Activated T-cell treated with anti-CD3 and anti-CD28 coated beads, Interleukin-2, amount 50 U/mL, for 48 hours (primary cell): Measurements from ENCODE around the gene ZFP36L1.
A peak's percentile ranks its signal among the peaks of the same experiment; 100 is the strongest.
"Not testable (repeated sequence)": the region's sequence is repeated elsewhere in the genome, so short reads cannot be mapped to it uniquely, and the experiment has no call there.

Experiments used
- DNase-seq, 2 experiments: peaks; one replicate each; pipeline ENCODE4 v3.0.0-alpha.2; 2020

ZFP36L1 gene

DNA sequence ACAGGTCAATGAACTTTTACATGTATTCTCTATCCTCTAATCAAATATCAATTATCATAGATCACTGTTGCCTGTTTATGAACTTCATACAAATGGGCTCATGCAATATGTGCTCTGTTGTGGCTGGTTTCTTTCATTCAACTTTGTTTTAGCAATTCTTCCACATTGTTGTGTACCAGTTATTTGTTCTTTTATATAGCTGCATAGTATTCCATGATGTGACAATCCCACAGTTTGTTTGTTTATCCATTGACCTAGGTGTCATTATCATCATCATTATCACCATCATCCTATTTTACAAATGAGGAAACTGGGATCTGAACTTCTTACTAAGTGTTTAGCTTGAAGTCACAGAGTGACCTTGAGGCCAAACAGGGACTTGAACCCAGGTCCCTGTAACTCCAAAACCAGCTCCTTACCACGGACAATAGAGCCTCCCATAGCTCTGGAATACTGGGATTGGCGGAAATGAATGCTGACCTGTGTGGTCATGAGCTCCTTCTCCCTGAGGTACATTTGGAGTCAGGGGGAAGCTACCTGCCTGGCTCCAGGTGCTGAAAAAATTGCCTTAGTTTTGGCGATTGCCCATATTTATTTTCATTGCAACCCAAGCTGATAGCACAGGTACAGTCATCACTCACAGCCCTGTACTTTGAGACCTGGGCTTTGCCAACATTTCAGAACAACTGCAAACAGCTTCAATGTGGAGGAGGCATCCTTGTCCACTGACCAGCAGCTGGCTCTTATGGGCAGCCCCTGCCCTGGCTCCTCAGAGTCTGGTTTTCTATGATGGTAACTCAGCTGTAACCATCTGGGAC lies 9.2 kb downstream of the ZFP36L1 start:
- no peak for DNase-seq

DNA sequence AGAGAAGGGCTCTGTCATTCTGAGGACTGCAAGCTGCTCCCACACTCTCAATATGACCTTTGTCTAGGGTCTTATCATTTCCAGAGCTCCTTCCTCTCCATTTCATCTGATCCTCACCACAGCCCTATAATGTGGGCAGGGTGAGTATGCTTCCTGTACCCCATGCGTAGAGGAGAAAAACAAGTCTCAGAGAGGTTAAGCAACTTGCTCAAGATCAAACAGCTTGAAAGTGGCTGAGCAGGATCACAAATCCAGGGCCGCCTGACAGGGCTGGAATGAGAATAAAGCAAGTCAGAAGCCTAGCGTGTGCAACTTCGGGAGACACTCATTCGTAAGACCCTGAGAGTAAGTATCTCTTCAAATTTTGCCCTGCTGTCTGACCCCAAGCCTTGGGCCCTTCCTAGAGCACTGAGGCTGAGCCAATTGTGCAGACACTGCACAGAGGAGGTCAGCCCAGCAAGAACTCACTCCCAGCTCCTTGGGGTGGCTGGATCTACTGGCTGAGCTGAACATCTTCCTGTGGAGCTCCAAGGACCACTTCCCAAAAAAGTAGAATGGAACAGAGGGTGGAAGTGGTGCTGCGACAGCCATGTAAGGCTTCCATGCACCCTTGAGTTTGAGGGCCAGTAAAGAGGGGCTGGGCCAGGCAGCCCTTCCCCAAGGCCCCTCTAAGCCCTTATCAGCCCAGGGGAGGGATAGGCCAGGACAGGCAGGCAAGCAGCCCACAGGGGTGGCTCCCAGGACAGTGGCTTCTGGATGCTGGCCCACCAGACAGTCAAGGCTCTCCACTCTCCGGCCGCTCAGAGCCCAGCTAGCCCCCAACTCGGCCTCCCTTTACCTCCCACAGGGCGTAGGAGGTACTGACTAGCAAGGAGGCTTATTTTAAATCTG lies 10.5 kb downstream of the ZFP36L1 start:
- peak; percentile 68 to 72 for DNase-seq

DNA sequence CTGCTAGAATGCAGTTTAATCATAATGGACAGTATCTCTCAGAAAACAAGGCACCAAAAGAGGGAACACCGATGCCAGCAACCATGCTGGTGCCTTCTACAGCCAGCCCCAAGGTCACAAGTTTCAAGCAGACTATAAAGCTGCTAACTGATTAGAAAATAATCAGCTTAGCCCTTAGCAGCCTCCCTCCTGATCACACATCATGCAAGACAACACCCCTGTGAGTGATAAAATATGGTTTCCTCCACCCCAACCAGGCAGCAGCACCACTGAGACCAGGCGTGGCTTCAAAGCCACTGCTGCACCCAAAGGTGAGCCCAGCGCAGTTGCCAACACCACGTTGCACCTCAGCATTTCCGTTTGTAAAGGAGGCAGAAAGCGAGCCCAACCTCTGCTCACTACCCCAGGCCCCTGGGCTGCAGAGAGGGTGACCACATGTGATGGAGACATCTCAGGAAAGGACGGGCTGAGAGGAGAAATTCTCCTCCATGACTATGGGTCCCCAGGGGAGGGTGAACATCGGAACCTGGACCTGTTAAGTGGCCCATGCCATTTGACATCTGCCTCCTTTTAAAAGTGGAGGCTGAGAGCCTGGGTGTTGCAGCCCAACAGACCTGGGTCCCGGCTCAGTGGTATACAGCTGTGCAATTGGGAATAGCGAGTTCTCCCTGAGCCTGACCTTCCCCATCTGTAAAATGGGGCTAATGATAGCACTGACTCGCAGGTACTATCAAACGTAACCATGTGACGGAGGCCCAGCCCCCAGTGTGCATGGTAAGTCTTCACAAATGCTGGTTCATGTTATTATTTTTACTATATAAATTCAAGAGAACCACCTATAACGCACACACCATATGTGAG lies 11.5 kb downstream of the ZFP36L1 start:
- peak; percentile 69 to 72 for DNase-seq

DNA sequence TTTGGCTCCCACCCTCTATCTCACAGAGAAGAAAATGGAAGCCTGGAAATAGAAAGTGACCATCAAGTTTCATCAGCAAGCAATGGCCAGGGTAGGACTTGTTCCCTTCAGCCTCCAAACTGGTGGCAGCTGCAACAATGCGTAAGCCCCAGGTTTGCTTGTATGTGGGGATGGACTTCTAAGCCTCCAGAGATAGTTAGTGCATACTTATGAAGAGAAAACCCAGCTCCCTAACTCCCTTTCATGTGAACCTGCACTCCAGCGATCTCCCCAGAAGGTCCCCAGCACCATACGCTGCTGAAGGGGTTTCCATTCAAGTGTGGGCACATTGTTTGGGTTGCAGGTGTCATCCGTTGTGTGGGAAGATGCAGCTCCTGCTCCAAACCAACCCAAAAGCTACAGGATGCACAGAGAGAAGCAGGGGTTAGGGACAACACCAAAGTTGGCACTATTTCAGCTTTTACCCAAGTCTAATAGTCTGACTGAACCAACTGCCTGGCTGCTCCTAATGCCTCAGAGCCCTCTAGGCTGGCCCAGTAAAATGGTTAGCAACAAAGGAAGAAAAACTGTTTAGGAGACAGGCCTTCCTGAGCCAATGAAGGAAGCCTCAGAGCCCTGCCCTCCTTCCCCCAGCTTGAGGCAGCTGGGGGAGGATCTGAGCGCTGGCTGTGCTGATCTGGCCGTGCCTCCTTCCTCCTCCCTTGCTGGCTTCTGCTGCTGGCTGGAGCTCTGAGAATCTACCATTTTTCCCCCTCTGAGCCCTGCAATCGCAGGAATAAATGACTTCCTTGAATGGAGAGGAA lies 12.3 kb downstream of the ZFP36L1 start:
- DNase-seq = peak; percentile 51 to 55

DNA sequence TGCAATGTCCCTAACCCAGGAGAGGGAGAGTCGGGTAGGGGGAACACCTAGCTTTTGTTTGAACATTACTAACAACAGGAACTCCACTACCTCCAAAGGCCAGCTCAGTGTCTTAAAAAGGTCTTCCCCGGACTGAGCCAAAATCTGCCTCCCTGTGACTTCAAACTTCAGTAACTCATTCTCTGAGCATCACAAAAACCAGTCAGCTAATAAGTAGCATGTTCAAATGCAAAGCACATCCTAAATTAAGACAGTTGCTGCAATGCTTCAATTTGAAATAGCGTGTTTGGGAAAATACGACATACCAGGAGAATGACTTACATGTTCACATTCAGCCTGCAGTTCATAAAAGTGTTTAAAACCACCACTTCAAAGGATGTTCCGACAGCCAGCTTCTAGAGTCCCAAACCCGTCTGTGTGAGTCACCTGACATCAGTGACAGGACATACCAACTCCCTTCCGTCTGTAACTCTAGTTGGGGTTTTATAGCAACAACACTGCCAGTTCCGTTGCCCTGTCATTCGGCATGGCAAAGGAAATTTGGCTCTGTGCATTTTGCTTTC lies 13.0 kb downstream of the ZFP36L1 start:
- peak; percentile 54 to 62 for DNase-seq

DNA sequence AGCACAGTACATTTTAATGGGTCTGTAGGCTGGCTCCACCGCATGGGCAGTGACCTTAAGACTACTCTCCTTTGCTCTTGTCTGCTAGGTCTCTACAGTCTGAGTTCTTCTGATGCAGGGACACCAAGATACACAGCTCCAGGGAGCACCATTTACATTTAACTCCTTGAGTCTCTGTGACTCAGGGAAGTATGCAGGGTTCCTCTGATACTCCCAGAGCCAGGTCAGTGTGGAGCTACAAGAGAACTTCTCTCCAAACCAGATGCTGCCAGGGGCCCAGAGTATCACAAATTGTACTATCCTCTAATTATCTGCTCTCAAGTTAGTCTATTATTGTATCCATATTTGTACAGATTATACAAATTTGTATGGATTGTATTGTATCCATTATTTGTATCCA lies 15.2 kb downstream of the ZFP36L1 start:
- peak in 1 of 2 experiments; percentile 12 for DNase-seq

DNA sequence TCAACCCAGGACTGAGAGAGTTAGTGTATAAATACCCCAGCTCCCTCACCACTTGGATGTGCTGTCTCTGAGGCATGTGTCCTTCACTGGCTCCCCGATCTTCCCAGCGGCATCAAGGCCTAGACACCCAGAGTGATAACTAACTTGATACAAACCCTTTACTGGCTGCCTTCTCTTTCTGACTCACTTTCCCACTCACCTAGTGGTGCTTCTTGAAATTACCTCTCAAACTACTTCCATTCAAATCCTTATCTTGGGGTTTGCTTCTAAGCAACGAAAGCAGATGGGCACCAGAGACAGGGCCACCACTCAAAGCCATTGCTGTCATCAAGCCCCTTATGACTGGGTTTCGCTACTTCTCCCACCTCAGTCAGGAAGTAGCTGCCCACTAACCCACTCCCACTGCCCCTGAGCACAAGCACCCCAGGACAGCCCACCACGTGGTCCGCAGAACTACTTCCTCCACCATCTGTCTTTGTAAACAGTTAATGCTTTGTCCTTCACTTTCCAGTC lies 17.2 kb downstream of the ZFP36L1 start:
- DNase-seq = no peak

DNA sequence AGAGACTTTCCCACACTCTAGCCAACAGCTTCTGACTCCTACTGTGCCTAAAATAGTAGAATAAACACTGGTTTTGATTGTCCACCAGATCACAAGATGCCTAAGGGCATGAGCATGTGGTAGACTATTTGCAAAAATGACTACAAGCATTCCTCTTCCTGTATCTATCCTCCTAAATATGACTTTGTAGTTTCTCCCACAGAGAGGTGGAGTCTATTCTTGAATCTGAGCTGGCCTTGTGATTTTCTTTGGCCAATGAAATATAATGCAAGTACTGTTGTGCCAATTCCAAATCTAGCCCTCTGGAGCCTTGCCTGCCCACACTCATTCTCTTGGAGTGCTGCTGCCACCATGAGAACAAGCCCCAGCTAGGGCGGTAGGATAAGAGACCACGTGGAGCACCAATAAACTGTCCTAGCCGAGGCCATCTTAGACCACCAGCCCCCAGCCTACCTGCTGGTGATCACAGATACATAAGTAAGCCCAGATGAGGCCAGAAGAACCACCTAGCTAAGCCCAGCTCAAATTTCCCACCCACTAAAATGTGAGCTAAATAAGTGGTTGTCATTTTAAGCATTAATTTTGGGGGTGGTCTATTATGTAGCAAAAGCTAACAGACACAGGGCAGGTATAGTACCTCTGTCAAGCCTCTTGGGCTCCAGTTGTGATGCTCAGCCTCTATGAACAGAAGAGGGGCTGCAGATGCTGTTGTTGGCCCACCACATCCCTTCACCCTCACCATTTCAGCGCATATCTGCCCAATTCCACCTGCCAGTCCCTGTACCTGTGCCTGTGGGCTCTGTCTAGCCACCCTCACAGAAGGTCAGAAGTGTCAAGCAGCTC lies 17.9 kb downstream of the ZFP36L1 start:
- peak in 1 of 2 experiments; percentile 11 for DNase-seq

DNA sequence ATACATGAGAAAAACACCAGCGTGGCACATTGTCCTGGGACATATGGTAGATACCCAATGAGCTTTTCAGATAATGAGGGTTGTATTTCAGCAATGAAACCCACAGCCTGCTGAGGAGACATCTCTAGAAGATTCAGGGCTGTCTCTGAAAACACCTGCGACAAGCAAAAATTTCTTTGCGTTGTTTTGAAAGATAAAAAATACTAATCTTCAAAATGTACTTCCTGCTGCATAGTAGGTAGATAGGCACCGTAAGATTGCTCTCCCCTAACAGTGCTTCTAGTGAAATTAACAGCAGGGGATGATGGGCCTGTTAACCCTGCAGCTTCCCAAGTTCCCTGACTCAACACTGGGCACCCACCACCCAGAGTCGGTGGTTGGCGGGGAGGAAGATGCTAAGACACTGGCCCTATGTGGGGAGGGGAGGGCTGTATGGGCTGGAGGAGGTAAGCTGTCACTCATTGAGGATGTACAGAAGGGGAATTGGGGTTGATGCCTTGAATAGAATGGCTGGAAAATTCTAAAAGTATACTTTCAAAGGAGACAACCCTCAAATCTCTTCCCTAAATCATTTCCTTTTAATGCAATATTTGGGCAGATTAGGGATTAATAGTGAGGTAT lies 20.0 kb downstream of the ZFP36L1 start:
- DNase-seq = peak in 1 of 2 experiments; percentile 15

DNA sequence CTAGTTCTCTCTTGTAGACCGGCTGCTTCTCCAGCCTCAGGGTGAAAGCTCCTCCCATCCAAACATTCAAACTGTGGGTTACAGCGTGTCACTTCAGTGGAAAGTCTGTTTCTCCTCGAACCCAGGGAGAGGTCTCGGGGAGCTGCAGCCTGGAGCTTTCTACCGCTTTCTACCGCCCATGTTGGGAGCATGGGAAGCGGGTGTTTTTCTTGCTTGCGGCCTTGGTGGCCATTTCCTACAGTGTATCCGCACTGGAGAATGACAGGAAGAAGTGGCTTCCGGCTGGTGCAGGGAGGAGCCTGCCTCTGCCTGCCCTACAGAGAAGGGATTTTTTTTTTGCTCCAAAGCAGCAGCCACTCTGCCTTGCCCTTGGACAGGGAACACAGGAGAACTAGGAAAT lies 21.2 kb downstream of the ZFP36L1 start:
- DNase-seq = peak; percentile 38 to 43

DNA sequence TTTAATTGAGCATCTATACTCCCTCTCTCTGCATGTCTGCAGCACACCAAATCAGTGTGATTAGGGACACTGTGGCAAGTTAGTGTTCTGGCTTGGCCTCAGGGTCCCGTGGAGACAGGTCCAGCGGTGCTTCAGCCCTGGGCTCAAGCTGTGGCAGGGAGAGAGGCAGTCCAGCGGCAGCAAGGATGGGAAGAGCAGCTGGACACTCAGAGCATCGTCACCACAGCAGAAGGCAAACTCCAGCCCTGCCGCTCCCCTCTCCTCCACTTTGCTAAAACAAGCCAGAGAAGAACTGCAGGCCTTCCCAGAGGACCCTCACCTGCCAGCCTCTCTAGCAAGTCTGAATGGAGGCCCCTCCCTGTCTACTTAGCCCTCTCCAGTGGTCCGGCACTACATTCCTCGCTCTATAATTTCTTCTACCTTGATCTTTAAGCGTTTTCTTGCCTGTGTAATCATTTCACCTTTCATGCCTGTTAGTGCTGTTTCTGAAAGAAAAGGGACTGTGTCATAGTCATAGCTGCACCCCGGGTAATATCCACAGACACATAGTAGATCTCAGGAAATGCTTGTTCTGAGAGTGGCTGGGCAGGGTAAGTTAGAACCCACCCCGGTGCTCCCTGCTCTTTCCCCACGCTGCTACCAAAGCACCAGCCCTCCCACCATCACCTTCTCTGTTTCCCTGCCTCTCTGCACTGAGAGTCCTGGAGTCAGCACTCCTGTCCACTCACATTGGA lies 22.1 kb downstream of the ZFP36L1 start:
- no peak for DNase-seq

DNA sequence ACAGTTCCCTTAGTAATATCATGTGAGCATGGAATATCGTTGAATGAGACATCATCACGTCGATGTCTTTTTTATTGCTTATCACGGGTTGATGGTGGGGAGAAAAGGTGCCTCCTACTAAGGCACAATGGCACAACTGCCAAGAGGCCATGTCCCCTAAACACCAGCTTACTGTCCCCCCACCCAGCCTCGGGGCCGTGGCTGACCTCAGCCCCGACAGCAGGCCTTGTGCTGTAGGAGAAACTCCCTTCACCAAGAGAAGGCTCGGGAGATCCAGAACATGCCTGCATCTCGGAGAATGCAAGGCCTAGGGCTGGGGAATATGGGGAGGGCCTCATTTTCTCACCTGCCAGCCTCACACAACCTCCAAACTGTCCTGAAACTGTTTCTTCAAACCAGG lies 22.8 kb downstream of the ZFP36L1 start:
- DNase-seq = no peak

DNA sequence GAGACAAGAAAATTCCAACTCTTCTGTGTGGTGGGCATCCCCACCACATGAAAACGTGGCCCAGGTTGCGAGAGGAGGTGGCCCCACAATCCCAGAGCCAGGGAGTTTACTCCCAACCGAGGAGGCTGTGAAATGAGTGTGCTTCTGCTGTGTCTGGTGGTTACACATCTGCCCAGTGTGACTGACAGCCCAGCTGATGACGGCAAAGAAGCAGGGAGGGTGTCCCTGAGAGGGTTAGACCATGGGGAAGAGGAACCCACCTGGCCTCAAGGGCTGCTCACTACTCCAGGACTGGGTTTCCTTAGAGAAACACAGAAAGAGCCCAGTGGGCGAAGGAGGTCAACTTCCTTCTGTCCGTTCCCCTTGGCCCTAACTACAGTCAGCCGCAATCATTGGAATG lies 24.6 kb downstream of the ZFP36L1 start:
- no peak for DNase-seq

DNA sequence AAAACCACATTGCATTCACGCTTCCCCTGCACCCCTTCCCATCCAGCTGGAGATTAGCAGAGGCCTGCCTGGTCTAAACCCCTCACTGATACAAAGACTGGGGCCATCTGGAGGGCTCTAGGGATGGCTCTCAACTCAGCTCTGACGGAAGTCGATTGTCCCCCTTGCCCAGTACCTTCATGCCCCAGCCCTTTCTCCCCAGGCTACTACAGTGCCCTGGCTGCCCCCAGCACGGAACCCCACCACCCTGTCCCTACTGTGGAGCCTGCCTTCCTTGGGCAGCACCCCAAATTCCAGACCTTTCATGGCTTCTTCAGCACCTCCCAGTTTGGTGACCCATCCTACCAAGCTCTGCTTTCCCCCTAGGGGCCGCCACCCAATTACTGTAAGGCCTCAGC lies 25.6 kb downstream of the ZFP36L1 start:
- no peak for DNase-seq

DNA sequence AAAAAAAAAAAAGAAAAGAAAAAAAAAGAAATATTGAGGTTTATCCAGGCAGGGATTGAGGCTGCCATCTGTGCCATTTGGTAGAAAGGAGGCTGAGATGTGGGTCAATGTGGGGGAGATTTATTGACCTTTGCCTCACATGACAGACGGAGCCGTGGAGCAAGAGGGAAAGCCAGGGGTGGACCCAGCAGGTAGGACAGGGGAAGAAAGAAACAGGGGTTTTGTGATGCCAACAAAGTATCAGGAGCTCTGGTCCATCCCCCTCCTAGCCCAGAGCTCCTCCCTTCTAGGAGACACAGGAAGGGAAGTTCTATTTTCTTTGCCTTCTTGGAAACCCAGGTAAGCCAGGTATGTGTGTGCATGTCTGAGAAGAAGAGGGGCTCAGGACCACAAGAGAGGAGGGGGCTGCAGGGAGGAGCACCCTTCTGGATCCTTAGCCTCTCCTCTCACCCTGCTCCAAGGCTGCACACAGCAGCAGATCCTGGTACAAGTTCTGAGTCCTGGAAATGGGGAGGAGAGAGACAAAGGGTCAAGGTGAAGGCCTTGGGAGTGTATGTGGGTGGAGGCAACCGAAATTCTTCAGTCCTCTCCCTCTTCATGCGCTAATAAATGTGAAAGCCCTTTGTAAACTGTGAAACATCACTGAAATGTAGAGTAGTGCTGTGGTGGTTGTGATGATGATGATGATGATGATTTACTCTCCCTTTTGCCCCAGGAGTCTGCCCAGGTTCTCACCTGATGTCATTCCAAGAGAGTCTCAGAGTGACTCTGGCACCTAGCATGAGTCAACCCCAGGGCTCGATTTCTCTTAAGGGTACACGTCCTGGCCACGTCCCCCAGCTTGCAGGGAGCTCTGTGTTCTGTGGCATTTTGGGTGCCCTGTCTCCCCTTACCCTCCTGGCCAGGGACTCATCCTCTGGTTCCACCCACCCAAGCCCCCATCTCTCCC lies 26.3 kb downstream of the ZFP36L1 start:
- DNase-seq = peak in 1 of 2 experiments; percentile 45

DNA sequence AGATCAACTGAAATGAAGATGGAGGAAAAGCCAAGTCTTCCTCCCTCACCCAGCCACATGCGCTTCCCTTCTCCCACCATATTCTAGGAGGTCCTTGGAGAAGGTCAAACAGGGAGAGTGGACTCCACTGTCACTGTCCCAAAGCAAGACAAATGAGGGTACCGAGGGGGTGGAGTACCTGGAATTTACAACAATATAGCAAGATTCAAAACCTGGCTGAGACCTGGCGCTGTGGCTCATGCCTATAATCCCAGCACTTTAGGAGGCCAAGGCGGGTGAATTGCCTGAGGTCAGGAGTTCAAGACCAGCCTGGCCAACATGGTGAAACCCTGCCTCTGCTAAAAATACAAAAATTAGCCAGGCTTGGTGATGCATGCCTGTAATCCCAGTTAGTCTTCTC lies 29.0 kb downstream of the ZFP36L1 start:
- DNase-seq = not testable (repeated sequence)

DNA sequence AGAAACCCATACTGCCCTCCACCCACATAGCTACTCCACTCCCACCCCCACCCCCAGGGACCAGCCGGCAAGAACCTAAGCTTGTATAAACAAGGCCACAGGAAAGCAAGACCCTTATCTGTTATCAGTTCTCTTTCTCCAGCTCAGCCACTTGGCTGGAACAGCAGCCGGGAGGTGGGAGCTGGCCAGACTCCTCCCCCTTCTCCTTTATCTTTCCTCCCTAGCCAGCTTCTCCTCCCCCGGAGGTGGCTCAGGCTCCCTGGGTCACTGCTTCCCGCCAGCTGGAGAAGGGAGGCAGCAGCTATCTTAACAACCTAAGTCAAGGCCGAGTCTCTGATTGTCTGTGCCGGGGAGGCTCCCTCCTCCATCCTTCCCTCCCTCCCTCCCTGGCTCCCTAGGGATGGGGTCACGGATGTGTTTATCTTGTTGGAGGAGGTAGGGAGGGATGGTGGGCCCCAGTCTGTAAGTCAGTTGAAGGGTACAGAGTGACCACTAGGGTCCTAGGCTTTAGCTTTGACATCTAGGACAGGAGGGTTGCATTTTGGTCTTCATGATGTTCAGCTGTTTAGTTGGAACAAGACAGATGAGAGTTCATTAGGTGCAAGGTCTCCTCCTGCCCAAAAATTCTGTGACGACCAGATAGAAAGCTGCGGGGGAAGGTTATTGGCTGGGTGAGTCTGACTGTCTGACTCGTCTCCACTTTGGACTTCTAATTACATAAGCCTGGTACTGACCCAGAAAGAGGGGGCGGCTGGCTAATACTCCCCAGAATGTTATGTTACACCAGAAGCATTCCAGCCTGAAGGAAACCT lies 29.7 kb downstream of the ZFP36L1 start:
- no peak for DNase-seq
